Endothelial cell of umbilical vein (primary cell): ENCODE results near the gene ZDHHC7. TPM values are rescaled to one million over a fixed set of nuclear protein-coding genes. Genes with fewer than 3 reads are reported as not detected.

Experiments
- BruUV-seq: library from RNA; stranded (reverse); fragments of 400-500 nt; replicated peaks from 2 replicates; lab custom pipeline; 2021; lab: Mats Ljungman, UMichigan
- CTCF ChIA-PET: fragments of 300-600, 350-600 bp; sonication (Branson Sonifier 250); formaldehyde crosslinking; loops from one replicate; lab custom pipeline; 2021; ENCODE audit warnings: antibody characterized with exemption, inconsistent platforms; lab: Charles Lee
- POLR2A ChIA-PET: fragments of 300-600, 350-600 bp; sonication (Branson Sonifier 250); formaldehyde crosslinking; loops from one replicate; lab custom pipeline; 2021; ENCODE audit warnings: antibody characterized with exemption, inconsistent platforms; lab: Charles Lee
- DNase-seq: peaks from one replicate; pipeline ENCODE4 v3.0.0-alpha.2; 2011; ENCODE audit warnings: low read depth, low spot score
- FAIRE-seq: peaks from 2 replicates; lab custom pipeline; 2011; peaks lifted over from hg19 to GRCh38; lab: Jason Lieb, UNC
- H2AFZ ChIP-seq: 2 replicates; pipeline ENCODE4 v1.6.0; 2012; ENCODE audit warnings: low read depth, low read length, control low read depth, inconsistent platforms
- H3K27ac ChIP-seq: 2 replicates; pipeline ENCODE4 v1.5.1; 2011; ENCODE audit warnings: low read depth, mild to moderate bottlenecking, control low read depth, low read length, moderate library complexity; ENCODE audit not compliant: insufficient read depth
- H3K27me3 ChIP-seq, 2 experiments: 2 replicates each; pipeline versions ENCODE4 v1.6.0 to v1.6.1; 2011; ENCODE audit warnings: low read length in 2 of 2, mixed read lengths in 1 of 2; ENCODE audit not compliant: control insufficient read depth in 2 of 2, insufficient read depth in 2 of 2
- H3K36me3 ChIP-seq, 2 experiments: 2 replicates in 1 of 2; 3 replicates in 1 of 2; pipeline ENCODE4 v1.5.1; 2011; ENCODE audit warnings: low read length in 2 of 2, mild to moderate bottlenecking in 1 of 2, moderate library complexity in 1 of 2; ENCODE audit not compliant: control insufficient read depth in 2 of 2, insufficient read depth in 2 of 2; ENCODE audit errors: extremely low read depth in 1 of 2
- H3K4me1 ChIP-seq: 3 replicates; pipeline ENCODE4 v1.5.1; 2011; ENCODE audit warnings: mild to moderate bottlenecking, low read length; ENCODE audit not compliant: control insufficient read depth, insufficient read depth; ENCODE audit errors: extremely low read depth
- H3K4me2 ChIP-seq: 2 replicates; pipeline ENCODE4 v1.6.1; 2011; ENCODE audit warnings: low read length, control low read depth, mixed read lengths; ENCODE audit not compliant: insufficient read depth
- H3K4me3 ChIP-seq, 3 experiments: fragments of 200-600 bp in 1 of 3; sonication (generic), shearing (Covaris generic) in 1 of 3; replicated peaks in 1 of 3; 2 replicates each; pipeline ENCODE4 v1.5.1; 2011 to 2016; ENCODE audit warnings: control low read depth in 3 of 3, low read length in 3 of 3, mild to moderate bottlenecking in 2 of 3, inconsistent platforms in 1 of 3, low read depth in 1 of 3, moderate library complexity in 1 of 3; ENCODE audit not compliant: insufficient read depth in 1 of 3
- H3K79me2 ChIP-seq: 2 replicates; pipeline ENCODE4 v1.6.0; 2012; ENCODE audit warnings: low read length, inconsistent platforms; ENCODE audit not compliant: control insufficient read depth, insufficient read depth
- H3K9ac ChIP-seq: replicated peaks from 2 replicates; pipeline ENCODE3; 2011; ENCODE audit warnings: low read length, control low read depth; ENCODE audit not compliant: insufficient read depth; ENCODE audit errors: extremely low read depth
- H3K9me1 ChIP-seq: replicated peaks from 3 replicates; pipeline ENCODE4 v1.6.0; 2011; ENCODE audit warnings: mild to moderate bottlenecking, low read length; ENCODE audit not compliant: control insufficient read depth, insufficient read depth; ENCODE audit errors: extremely low read depth
- H3K9me3 ChIP-seq: replicated peaks from 2 replicates; pipeline ENCODE4 v1.5.1; 2012; ENCODE audit warnings: low read length, inconsistent platforms; ENCODE audit not compliant: control insufficient read depth, insufficient read depth
- H4K20me1 ChIP-seq: replicated peaks from 2 replicates; pipeline ENCODE3; 2011; ENCODE audit warnings: mild to moderate bottlenecking, low read length; ENCODE audit not compliant: control insufficient read depth, insufficient read depth; ENCODE audit errors: extremely low read depth
- CTCF ChIP-seq, 2 donors: IDR thresholded peaks; 1 replicate in 1 of 2; 2 replicates in 1 of 2; pipeline ENCODE4 v1.5.1; 2011; ENCODE audit warnings: low read length in 2 of 2, mild to moderate bottlenecking in 2 of 2, moderate library complexity in 2 of 2, control low read depth in 1 of 2, inconsistent platforms in 1 of 2, low read depth in 1 of 2; ENCODE audit not compliant: insufficient read depth in 1 of 2; ENCODE audit errors: extremely low read depth in 1 of 2
- EZH2 ChIP-seq: IDR thresholded peaks from 2 replicates; pipeline ENCODE4 v1.6.1; 2012; ENCODE audit warnings: borderline replicate concordance, low read depth, mild to moderate bottlenecking, moderate library complexity, low read length, inconsistent platforms; ENCODE audit not compliant: severe bottlenecking
- FOS ChIP-seq: IDR thresholded peaks from 2 replicates; pipeline ENCODE4 v1.6.1; 2011; ENCODE audit warnings: mild to moderate bottlenecking, low read length, moderate library complexity, borderline replicate concordance; ENCODE audit not compliant: insufficient read depth
- GATA2 ChIP-seq: IDR thresholded peaks from 2 replicates; pipeline ENCODE4 v1.7.0; 2011; ENCODE audit warnings: low read depth, mild to moderate bottlenecking, moderate library complexity, mixed read lengths, low read length; ENCODE audit not compliant: insufficient read length, insufficient read depth
- JUN ChIP-seq: IDR thresholded peaks from 2 replicates; pipeline ENCODE4 v1.6.1; 2011; ENCODE audit warnings: borderline replicate concordance, low read depth; ENCODE audit not compliant: insufficient read length, insufficient read depth
- MAX ChIP-seq: IDR thresholded peaks from 2 replicates; pipeline ENCODE4 v1.6.1; 2011; ENCODE audit not compliant: insufficient read depth, insufficient read length
- MYC ChIP-seq: IDR thresholded peaks from one replicate; pipeline ENCODE4 v1.6.1; 2011; ENCODE audit warnings: mild to moderate bottlenecking, low read depth, low read length
- POLR2A ChIP-seq: IDR thresholded peaks from 2 replicates; pipeline ENCODE4 v1.6.1; 2012; ENCODE audit warnings: low read depth, mild to moderate bottlenecking, control low read depth, low read length
- POLR2AphosphoS5 ChIP-seq: IDR thresholded peaks from 2 replicates; pipeline ENCODE4 v1.6.1; 2012; ENCODE audit warnings: low read depth, mild to moderate bottlenecking, control low read depth, low read length, moderate library complexity; ENCODE audit not compliant: insufficient read depth
- dilution Hi-C: fragments of 300-500 bp; cut with MboI; formaldehyde crosslinking; loops from one replicate; pipeline ENCODE4 v1.15.0; 2019; ENCODE audit warnings: low sequenced_read_pairs; ENCODE audit not compliant: extremely low pct_ligation_motif_present
- intact Hi-C: fragments of 100-400 bp; cut with micrococcal nuclease; formaldehyde crosslinking; loops from one replicate; pipeline ENCODE4 v1.10.0; 2022
- polyA plus RNA-seq, 4 experiments: library from polyadenylated mRNA; depleted of rRNA in 3 of 4; stranded (reverse) in 3 of 4; unstranded in 1 of 4; fragments of >200 nt; gene quantifications; 2 replicates each; pipeline versions ENCODE4 v1.2.1 to v1.2.3, GENCODE V29; 2011 to 2012; ENCODE audit warnings: missing spikeins in 1 of 4
- total RNA-seq: library from RNA; stranded (reverse); gene quantifications from 2 replicates; pipeline ENCODE4 v1.2.3, GENCODE V29; 2021

The ZDHHC7 gene
- total and polyA plus RNA-seq, 2 donors (not counting 3 experiments of a cell fraction or from before 2014, with no cell fraction given) = 44.1 to 46.2 TPM

DNA sequence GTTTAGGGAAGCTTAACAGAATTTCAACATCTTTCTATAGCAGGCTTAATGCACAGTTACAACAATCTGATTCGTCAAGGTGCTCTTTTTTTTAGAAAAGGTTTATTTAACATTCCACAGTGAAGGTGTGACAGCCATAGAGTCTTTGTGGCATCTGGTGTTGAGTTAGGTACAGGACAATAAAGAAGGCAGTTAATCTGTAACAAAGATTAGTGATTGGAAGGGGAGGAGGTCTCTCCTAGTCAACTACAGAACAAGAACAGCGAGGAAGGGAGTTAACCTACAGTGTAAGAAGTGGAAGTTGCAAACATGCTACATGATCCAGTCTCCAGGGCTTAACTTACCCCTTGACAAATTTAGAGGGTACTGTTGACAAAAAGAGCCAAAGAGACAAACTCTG lies 3.0 kb upstream of the ZDHHC7 start:
- BruUV-seq = no TSS peak
- Histone ChIP-seq H3K9ac (no peak overlapping the region), H3K4me1 (peaks cover 12% of the 10 kb centered on the region), H2AFZ (no peak overlapping the region), H3K79me2 (peaks cover 16% of the 10 kb centered on the region), H3K4me2 (no peak overlapping the region), H3K9me1 (no peaks in the 10 kb centered on the region), H4K20me1 (no peaks in the 10 kb centered on the region), H3K9me3 (no peaks in the 10 kb centered on the region), H3K4me3 (no peak overlapping the region), H3K36me3 (no peaks in the 10 kb centered on the region), H3K27me3 (peaks cover 1 to 2% of the 10 kb centered on the region in 2 experiments), H3K27ac (no peak overlapping the region)
- DNase-seq (no peak), FAIRE-seq (no peak)
- CTCF ChIA-PET = interaction anchor here (4.6 kb wide), 1 partner anchor 73 kb away, joined by 38 read pairs; no protein-coding TSS in a partner anchor
- dilution Hi-C loops (no loop called here), intact Hi-C loops (no loop called here)
- POLR2A ChIA-PET = no interaction called here
- TF ChIP-seq JUN = no peak
- no peak for TF ChIP-seq POLR2A
- TF ChIP-seq MYC = no peak
- no peak for TF ChIP-seq FOS
- no peak for TF ChIP-seq CTCF (IDR thresholded peaks at IDR 0.05; ENCODE audit: extremely low read depth in 1 of 2, insufficient read depth in 1 of 2, low read depth in 1 of 2, low read length in 2 of 2)
- no peak for TF ChIP-seq MAX
- no peak for TF ChIP-seq EZH2
- TF ChIP-seq POLR2AphosphoS5 = no peak
- no peak for TF ChIP-seq GATA2
